HCT116 (cell line): Measurements from ENCODE around the gene REN. TPM values are rescaled to one million over a fixed set of nuclear protein-coding genes. Genes with fewer than 3 reads are reported as not detected.

Source experiments
- ATAC-seq: fragments of 200-7000 bp; cut with Tn5 transposase; 2 replicates; pipeline ENCODE4 v1.9.1; 2020; ENCODE audit warnings: mild to moderate bottlenecking, moderate library complexity
- BruUV-seq: library from RNA; stranded (reverse); fragments of 400-500 nt; replicated peaks from 2 replicates; lab custom pipeline; 2021; lab: Mats Ljungman, UMichigan
- CTCF ChIA-PET: fragments of 300-600 bp; sonication (Branson Sonifier 250); formaldehyde crosslinking; loops from one replicate; lab custom pipeline; 2021; ENCODE audit warnings: antibody characterized with exemption; lab: Charles Lee
- POLR2A ChIA-PET: fragments of 300-600, 350-600 bp; sonication (Branson Sonifier 250); formaldehyde crosslinking; loops from one replicate; lab custom pipeline; 2021; ENCODE audit warnings: antibody characterized with exemption; lab: Charles Lee
- RAD21 ChIA-PET, 2 experiments: fragments of 300-600 bp; sonication (Branson Sonifier 250); formaldehyde crosslinking; loops; one replicate each; lab custom pipeline; 2023; ENCODE audit warnings: low total read pairs in 2 of 2; ENCODE audit not compliant: uncharacterized antibody in 2 of 2, unreplicated experiment in 2 of 2, low non-redundant PET in 1 of 2; lab: Charles Lee
- DNase-seq: peaks from one replicate; pipeline ENCODE4 v3.0.0-alpha.2; 2010; ENCODE audit warnings: low read depth, low spot score
- H2AFZ ChIP-seq: fragments of 200-600 bp; shearing (Covaris generic), sonication (generic); 2 replicates; pipeline ENCODE4 v1.6.1; 2017; ENCODE audit warnings: low read depth, mixed run types, mixed read lengths, antibody characterized with exemption, low read length; ENCODE audit not compliant: poor library complexity, severe bottlenecking
- H3K27ac ChIP-seq: 2 replicates; pipeline ENCODE4 v1.5.1; 2012; ENCODE audit warnings: low read depth, low read length
- H3K27me3 ChIP-seq: fragments of 200-600 bp; sonication (generic); 2 replicates; pipeline ENCODE4 v1.6.1; 2016; ENCODE audit warnings: mixed run types, low read length, mixed read lengths; ENCODE audit not compliant: insufficient read depth
- H3K36me3 ChIP-seq, 2 experiments: fragments of 200-500 bp in 1 of 2; fragments of 200-600 bp in 1 of 2; sonication (Bioruptor generic) in 1 of 2; sonication (generic) in 1 of 2; 2 replicates each; pipeline versions ENCODE4 v1.5.1 to v1.6.1; 2014 to 2016; ENCODE audit warnings: low read length in 2 of 2, inconsistent platforms in 1 of 2, mixed read lengths in 1 of 2, mixed run types in 1 of 2; ENCODE audit not compliant: insufficient read depth in 2 of 2, control insufficient read depth in 1 of 2
- H3K4me1 ChIP-seq, 2 experiments: fragments of 200-600 bp in 1 of 2; sonication (generic) in 1 of 2; 2 replicates each; pipeline versions ENCODE4 v1.5.1 to v1.6.1; 2012 to 2017; ENCODE audit warnings: low read length in 2 of 2, inconsistent platforms in 1 of 2, mild to moderate bottlenecking in 1 of 2, mixed read lengths in 1 of 2, mixed run types in 1 of 2, moderate library complexity in 1 of 2; ENCODE audit not compliant: insufficient read depth in 2 of 2, control insufficient read depth in 1 of 2
- H3K4me2 ChIP-seq: fragments of 200-600 bp; sonication (generic); 2 replicates; pipeline ENCODE4 v1.6.1; 2017; ENCODE audit warnings: mixed run types, low read length, mixed read lengths
- H3K4me3 ChIP-seq, 2 experiments: fragments of 200-600 bp in 1 of 2; sonication (generic) in 1 of 2; replicated peaks in 1 of 2; 2 replicates each; pipeline ENCODE4 v1.5.1; 2011 to 2016; ENCODE audit warnings: low read length in 2 of 2, control low read depth in 1 of 2, low read depth in 1 of 2, mild to moderate bottlenecking in 1 of 2, mixed read lengths in 1 of 2, mixed run types in 1 of 2
- H3K79me2 ChIP-seq: fragments of 200-600 bp; sonication (generic); 2 replicates; pipeline ENCODE4 v1.6.1; 2017; ENCODE audit warnings: mild to moderate bottlenecking, mixed run types, low read length, moderate library complexity, mixed read lengths; ENCODE audit not compliant: insufficient read depth
- H3K9ac ChIP-seq: fragments of 200-600 bp; sonication (generic); 2 replicates; pipeline ENCODE4 v1.6.1; 2016; ENCODE audit warnings: low read length, mixed read lengths
- H3K9me2 ChIP-seq: fragments of 200-600 bp; sonication (generic), shearing (Covaris generic); 2 replicates; pipeline ENCODE4 v1.6.1; 2017; ENCODE audit warnings: mixed run types, mild to moderate bottlenecking, moderate library complexity; ENCODE audit not compliant: insufficient read depth
- H3K9me3 ChIP-seq, 2 experiments: fragments of 200-500 bp in 1 of 2; fragments of 200-600 bp in 1 of 2; sonication (Bioruptor generic) in 1 of 2; sonication (generic) in 1 of 2; 2 replicates each; pipeline ENCODE4 v1.6.1; 2014 to 2017; ENCODE audit warnings: low read length in 2 of 2, mixed read lengths in 2 of 2, inconsistent platforms in 1 of 2, low read depth in 1 of 2, mild to moderate bottlenecking in 1 of 2, mixed run types in 1 of 2, moderate library complexity in 1 of 2; ENCODE audit not compliant: control insufficient read depth in 1 of 2, insufficient read depth in 1 of 2
- H4K20me1 ChIP-seq: fragments of 200-600 bp; sonication (generic), shearing (Covaris generic); 2 replicates; pipeline ENCODE4 v1.6.1; 2017; ENCODE audit warnings: mixed run types, mild to moderate bottlenecking, moderate library complexity; ENCODE audit not compliant: insufficient read depth
- CBX3 ChIP-seq: IDR thresholded peaks from 2 replicates; pipeline ENCODE4 v1.6.1; 2012; ENCODE audit warnings: low read depth
- CEBPB ChIP-seq: IDR thresholded peaks from 2 replicates; pipeline ENCODE4 v1.6.1; 2012; ENCODE audit warnings: low read depth
- EGR1 ChIP-seq: IDR thresholded peaks from 2 replicates; pipeline ENCODE4 v1.6.1; 2012; ENCODE audit warnings: low read depth
- EZH2phosphoT487 ChIP-seq: fragments of 200-600 bp; IDR thresholded peaks from 2 replicates; pipeline ENCODE4 v1.6.1; 2018; ENCODE audit warnings: antibody characterized with exemption, borderline replicate concordance
- FOSL1 ChIP-seq: IDR thresholded peaks from 2 replicates; pipeline ENCODE4 v1.6.1; 2012; ENCODE audit warnings: low read depth
- JUND ChIP-seq: IDR thresholded peaks from 2 replicates; pipeline ENCODE4 v1.6.1; 2012
- MAX ChIP-seq: IDR thresholded peaks from 2 replicates; pipeline ENCODE4 v1.6.1; 2012
- POLR2AphosphoS5 ChIP-seq: IDR thresholded peaks from 2 replicates; pipeline ENCODE4 v1.6.1; 2011; ENCODE audit warnings: mild to moderate bottlenecking, low read depth, low read length, moderate library complexity
- REST ChIP-seq: IDR thresholded peaks from 2 replicates; pipeline ENCODE4 v1.6.1; 2012; ENCODE audit warnings: low read depth
- SIN3A ChIP-seq: IDR thresholded peaks from 2 replicates; pipeline ENCODE4 v1.6.1; 2012; ENCODE audit warnings: low read depth
- SP1 ChIP-seq: IDR thresholded peaks from 2 replicates; pipeline ENCODE4 v1.6.1; 2012; ENCODE audit warnings: low read depth
- ZFX ChIP-seq: fragments of 450-650 bp; IDR thresholded peaks from 2 replicates; pipeline ENCODE4 v1.6.1; 2017
- ZNF274 ChIP-seq: fragments of 200-500 bp; sonication (Bioruptor generic); IDR thresholded peaks from 2 replicates; pipeline ENCODE4 v1.6.1; 2014; ENCODE audit warnings: mild to moderate bottlenecking, low read depth, low read length, inconsistent platforms
- intact Hi-C: fragments of 100-400 bp; cut with micrococcal nuclease; formaldehyde crosslinking; loops from 2 replicates; pipeline ENCODE4 v1.10.0; 2022
- total RNA-seq: library from RNA; stranded (reverse); gene quantifications from one replicate; pipeline ENCODE4 v1.2.1, GENCODE V29; 2021; ENCODE audit not compliant: unreplicated experiment
- TF ChIP-seq, protein P1 (sequence below): IDR thresholded peaks from 2 replicates; pipeline ENCODE4 v1.6.1; 2012
- TF ChIP-seq, protein P2 (sequence below), 3 experiments: fragments of 200-600 bp in 1 of 3; sonication (generic) in 1 of 3; IDR thresholded peaks in 2 of 3; conservative IDR thresholded peaks in 1 of 3; 2 replicates each; pipeline ENCODE4 v1.5.1; 2012 to 2017; ENCODE audit warnings: low read depth in 2 of 3, low read length in 2 of 3, antibody characterized with exemption in 1 of 3, borderline replicate concordance in 1 of 3, control low read depth in 1 of 3, mild to moderate bottlenecking in 1 of 3, mixed read lengths in 1 of 3, mixed run types in 1 of 3, moderate library complexity in 1 of 3; ENCODE audit not compliant: insufficient read depth in 1 of 3

REN gene
- total RNA-seq, 1 experiment from 2014 or later: 0.47 TPM

- no peak for DNase-seq
- TF ChIP-seq FOSL1: no peak
- TF ChIP-seq POLR2AphosphoS5: no peak
- TF ChIP-seq CBX3: no peak
- TF ChIP-seq ZNF274: no peak
- TF ChIP-seq, protein P1, sequence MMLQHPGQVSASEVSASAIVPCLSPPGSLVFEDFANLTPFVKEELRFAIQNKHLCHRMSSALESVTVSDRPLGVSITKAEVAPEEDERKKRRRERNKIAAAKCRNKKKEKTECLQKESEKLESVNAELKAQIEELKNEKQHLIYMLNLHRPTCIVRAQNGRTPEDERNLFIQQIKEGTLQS: no peak
- no peak for TF ChIP-seq MAX
- TF ChIP-seq SIN3A: no peak
- no peak for TF ChIP-seq SP1
- no peak for TF ChIP-seq EZH2phosphoT487
- TF ChIP-seq CEBPB: no peak
- TF ChIP-seq JUND: no peak
- TF ChIP-seq EGR1: no peak
- TF ChIP-seq ZFX: no peak
- TF ChIP-seq REST: no peak
- TF ChIP-seq, protein P2, sequence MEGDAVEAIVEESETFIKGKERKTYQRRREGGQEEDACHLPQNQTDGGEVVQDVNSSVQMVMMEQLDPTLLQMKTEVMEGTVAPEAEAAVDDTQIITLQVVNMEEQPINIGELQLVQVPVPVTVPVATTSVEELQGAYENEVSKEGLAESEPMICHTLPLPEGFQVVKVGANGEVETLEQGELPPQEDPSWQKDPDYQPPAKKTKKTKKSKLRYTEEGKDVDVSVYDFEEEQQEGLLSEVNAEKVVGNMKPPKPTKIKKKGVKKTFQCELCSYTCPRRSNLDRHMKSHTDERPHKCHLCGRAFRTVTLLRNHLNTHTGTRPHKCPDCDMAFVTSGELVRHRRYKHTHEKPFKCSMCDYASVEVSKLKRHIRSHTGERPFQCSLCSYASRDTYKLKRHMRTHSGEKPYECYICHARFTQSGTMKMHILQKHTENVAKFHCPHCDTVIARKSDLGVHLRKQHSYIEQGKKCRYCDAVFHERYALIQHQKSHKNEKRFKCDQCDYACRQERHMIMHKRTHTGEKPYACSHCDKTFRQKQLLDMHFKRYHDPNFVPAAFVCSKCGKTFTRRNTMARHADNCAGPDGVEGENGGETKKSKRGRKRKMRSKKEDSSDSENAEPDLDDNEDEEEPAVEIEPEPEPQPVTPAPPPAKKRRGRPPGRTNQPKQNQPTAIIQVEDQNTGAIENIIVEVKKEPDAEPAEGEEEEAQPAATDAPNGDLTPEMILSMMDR (IDR thresholded peaks at IDR 0.05 in 2 of 3, conservative IDR thresholded peaks at IDR 0.05 in 1 of 3; ENCODE audit: borderline replicate concordance in 1 of 3, insufficient read depth in 1 of 3, low read depth in 2 of 3, low read length in 2 of 3): no peak
- H2AFZ ChIP-seq: no peak overlapping the region
- RAD21 ChIA-PET: no interaction called here
- no peaks in the 10 kb centered on the region for H3K9me2 ChIP-seq
- H3K4me2 ChIP-seq: no peak overlapping the region
- CTCF ChIA-PET: no interaction called here
- intact Hi-C loops: no loop called here
- no peak overlapping the region for H3K27ac ChIP-seq
- no peaks in the 10 kb centered on the region for H3K36me3 ChIP-seq
- no peaks in the 10 kb centered on the region for H3K27me3 ChIP-seq
- ATAC-seq: no peak
- H3K79me2 ChIP-seq: no peaks in the 10 kb centered on the region
- no peak overlapping the region for H3K9ac ChIP-seq
- H3K4me3 ChIP-seq: no peak overlapping the region
- H4K20me1 ChIP-seq: no peaks in the 10 kb centered on the region
- H3K4me1 ChIP-seq: peaks cover 10 to 60% of the 10 kb centered on the region in 2 experiments; a peak in 3 of 4 replicates
- POLR2A ChIA-PET: no interaction called here
- no TSS peak for BruUV-seq
- H3K9me3 ChIP-seq: no peaks in the 10 kb centered on the region
Observed at GRCh38 chr1:204176049-204176448, 9.9 kb upstream of the REN start.
